Right lobe of liver (tissue), 6 donors: ENCODE measurements around the gene SLC7A1. TPM values are rescaled to one million over a fixed set of nuclear protein-coding genes. Genes with fewer than 3 reads are reported as not detected.
A peak's percentile ranks its signal among the peaks of the same experiment; 100 is the strongest.

ENCODE experiments used
- ATAC-seq, 4 donors: fragments of 200-7000 bp; cut with Tn5 transposase; one replicate each; pipeline ENCODE4 v1.9.1; 2020; ENCODE audit warnings: mild to moderate bottlenecking in 4 of 4, moderate library complexity in 4 of 4
- DNase-seq, 3 donors: peaks; one replicate each; pipeline ENCODE4 v3.0.0-alpha.2; 2020
- H3K27ac ChIP-seq, 3 donors: fragments of 200-600 bp; one replicate each; pipeline ENCODE4 v1.8.0; 2022
- H3K27me3 ChIP-seq, 2 donors: fragments of 200-600 bp; one replicate each; pipeline ENCODE4 v1.8.0; 2022
- H3K36me3 ChIP-seq, 4 donors: fragments of 200-600 bp; sonication (generic) in 1 of 4; one replicate each; pipeline versions ENCODE4 v1.5.1 to v1.8.0; 2017 to 2022; ENCODE audit warnings: control low read depth in 1 of 4
- H3K4me1 ChIP-seq, 4 donors: fragments of 200-600 bp; sonication (generic) in 1 of 4; one replicate each; pipeline versions ENCODE4 v1.5.1 to v1.8.0; 2017 to 2022; ENCODE audit warnings: control low read depth in 1 of 4
- H3K4me3 ChIP-seq, 3 donors: fragments of 200-600 bp; one replicate each; pipeline ENCODE4 v1.8.0; 2022
- H3K9me3 ChIP-seq, 4 donors: fragments of 200-600 bp; sonication (generic) in 1 of 4; one replicate each; pipeline versions ENCODE4 v1.5.1 to v1.8.0; 2017 to 2022; ENCODE audit warnings: control low read depth in 1 of 4
- POLR2A ChIP-seq: fragments of 450-650 bp; IDR thresholded peaks from one replicate; pipeline ENCODE4 v1.6.1; 2017; ENCODE audit warnings: antibody characterized with exemption, mild to moderate bottlenecking
- WGBS: methylation state at CpG from one replicate; pipeline ENCODE4 v1.1.6; 2018; ENCODE audit warnings: low coverage, low lambda C conversion rate; ENCODE audit not compliant: insufficient coverage; ENCODE audit errors: missing lambda C conversion rate; 5-methylcytosine and 5-hydroxymethylcytosine counted together
- intact Hi-C, 2 donors: fragments of 100-400 bp; cut with DNase I; formaldehyde crosslinking; loops; one replicate each; pipeline versions ENCODE4 v1.11.2 to v1.14.1; 2022
- total RNA-seq, 6 experiments: library from RNA; depleted of rRNA in 2 of 6; stranded (reverse); fragments of >200 nt in 2 of 6; fragmentation: NEBNext Ultra II Directional in 3 of 6; extraction: Animal tissue kit (Norgen Biotek cat#: 25700) in 3 of 6; gene quantifications; one replicate each; pipeline versions ENCODE4 v1.1.0 to v1.2.4, GENCODE V29; 2016 to 2023
- TF ChIP-seq, protein P1 (sequence below), 4 donors: fragments of 200-600 bp in 3 of 4; fragments of 450-650 bp in 1 of 4; IDR thresholded peaks; one replicate each; pipeline versions ENCODE4 v1.5.1 to v1.8.0; 2016 to 2022; ENCODE audit warnings: antibody characterized with exemption in 4 of 4, mild to moderate bottlenecking in 2 of 4
- donor health status: DM: no; HTN: yes; CAD: no.
- donor health status: DM: no; HTN: no; CAD: no.
- donor health status: DM: no; HTN: no; CAD: no.
- donor health status: DM: no; HTN: yes; CAD: no.
- donor health status: DM: no; HTN: yes; CAD: no.

SLC7A1 gene
- total RNA-seq, 6 experiments from 2014 or later: 0.70 to 6.5 (median 3.7) TPM

DNA sequence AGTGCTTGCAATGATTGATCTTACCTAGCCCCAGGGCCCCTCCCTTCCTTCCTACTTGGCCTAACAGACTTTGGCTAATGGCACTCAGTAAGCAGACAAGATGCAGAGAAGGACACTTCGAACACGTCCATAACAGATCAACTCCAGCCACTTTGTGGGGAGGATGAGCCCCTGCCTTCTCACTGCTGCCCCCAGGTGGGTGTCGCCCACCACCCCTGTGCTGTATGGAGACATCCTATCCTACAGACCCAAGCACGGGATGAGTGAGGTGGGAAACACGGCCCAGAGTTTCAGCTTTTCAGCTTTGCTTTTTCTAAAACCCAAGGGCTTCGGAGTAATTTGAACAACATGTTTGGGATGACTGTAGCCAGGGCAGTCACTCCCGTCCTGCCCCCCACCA is 5.5 kb downstream of the SLC7A1 start:
- Histone ChIP-seq H3K4me3 (no peak overlapping the region), H3K4me1 (no peaks in the 10 kb centered on the region), H3K27ac (no peak overlapping the region), H3K9me3 (no peaks in the 10 kb centered on the region), H3K27me3 (no peaks in the 10 kb centered on the region), H3K36me3 (no peaks in the 10 kb centered on the region)
- TF ChIP-seq POLR2A: no peak
- TF ChIP-seq, protein P1, sequence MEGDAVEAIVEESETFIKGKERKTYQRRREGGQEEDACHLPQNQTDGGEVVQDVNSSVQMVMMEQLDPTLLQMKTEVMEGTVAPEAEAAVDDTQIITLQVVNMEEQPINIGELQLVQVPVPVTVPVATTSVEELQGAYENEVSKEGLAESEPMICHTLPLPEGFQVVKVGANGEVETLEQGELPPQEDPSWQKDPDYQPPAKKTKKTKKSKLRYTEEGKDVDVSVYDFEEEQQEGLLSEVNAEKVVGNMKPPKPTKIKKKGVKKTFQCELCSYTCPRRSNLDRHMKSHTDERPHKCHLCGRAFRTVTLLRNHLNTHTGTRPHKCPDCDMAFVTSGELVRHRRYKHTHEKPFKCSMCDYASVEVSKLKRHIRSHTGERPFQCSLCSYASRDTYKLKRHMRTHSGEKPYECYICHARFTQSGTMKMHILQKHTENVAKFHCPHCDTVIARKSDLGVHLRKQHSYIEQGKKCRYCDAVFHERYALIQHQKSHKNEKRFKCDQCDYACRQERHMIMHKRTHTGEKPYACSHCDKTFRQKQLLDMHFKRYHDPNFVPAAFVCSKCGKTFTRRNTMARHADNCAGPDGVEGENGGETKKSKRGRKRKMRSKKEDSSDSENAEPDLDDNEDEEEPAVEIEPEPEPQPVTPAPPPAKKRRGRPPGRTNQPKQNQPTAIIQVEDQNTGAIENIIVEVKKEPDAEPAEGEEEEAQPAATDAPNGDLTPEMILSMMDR (IDR thresholded peaks at IDR 0.05): no peak
- intact Hi-C loops: no loop called here
- ATAC-seq (no peak), DNase-seq (no peak)
- WGBS: 80% methylated on average over 1 of the region's 7 CpGs

DNA sequence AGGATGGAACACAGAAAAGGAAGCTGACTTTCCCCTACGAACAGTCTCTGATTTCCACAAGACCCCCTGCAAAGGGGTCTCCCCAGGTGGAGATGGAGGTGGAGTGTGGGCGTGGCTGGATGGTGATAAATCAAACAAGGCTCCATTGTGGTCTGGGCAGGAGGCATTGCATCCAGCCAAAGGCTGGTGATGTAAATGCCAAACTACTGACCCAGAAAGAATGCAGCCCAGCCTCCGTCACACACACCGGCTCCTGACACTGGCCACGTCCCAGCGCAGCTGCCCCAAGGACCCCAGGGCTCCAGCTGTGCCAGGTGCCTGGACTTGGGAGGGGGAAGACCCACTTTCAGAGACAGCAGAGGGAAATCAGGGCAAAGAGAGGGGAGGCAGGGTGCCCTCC is 6.3 kb downstream of the SLC7A1 start:
- TF ChIP-seq POLR2A: no peak
- TF ChIP-seq, protein P1 (IDR thresholded peaks at IDR 0.05): no peak
- H3K9me3 ChIP-seq: no peaks in the 10 kb centered on the region
- H3K4me3 ChIP-seq: no peak overlapping the region
- H3K4me1 ChIP-seq: no peaks in the 10 kb centered on the region
- H3K36me3 ChIP-seq: no peaks in the 10 kb centered on the region
- no peak overlapping the region for H3K27ac ChIP-seq
- H3K27me3 ChIP-seq: no peaks in the 10 kb centered on the region
- ATAC-seq: no peak
- DNase-seq: no peak
- WGBS: 94% methylated on average over 2 of the region's 6 CpGs
- intact Hi-C loops: no loop called here

DNA sequence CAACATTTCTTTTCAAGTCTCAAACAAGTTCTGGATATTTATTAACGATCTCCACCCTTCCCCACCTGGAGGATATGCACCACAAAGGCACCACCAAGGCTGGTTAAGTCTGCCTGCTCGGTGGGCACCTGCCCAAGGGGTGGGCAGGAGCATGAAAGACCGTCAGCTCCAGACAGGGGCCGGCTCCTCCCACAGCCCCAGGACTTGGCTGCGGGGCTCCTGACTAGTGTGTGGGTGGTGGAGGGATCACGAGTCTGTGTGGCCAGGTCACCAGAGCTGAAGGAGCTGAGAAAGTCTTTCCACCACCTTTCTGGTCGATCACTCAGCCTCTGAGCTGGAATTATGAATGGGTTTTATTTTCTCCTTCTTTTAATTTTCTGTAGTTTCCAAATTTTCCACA is 7.8 kb downstream of the SLC7A1 start:
- WGBS: 73% methylated on average over 3 of the region's 7 CpGs
- intact Hi-C loops: no loop called here
- H3K4me3 ChIP-seq: no peak overlapping the region
- H3K27me3 ChIP-seq: no peaks in the 10 kb centered on the region
- no peaks in the 10 kb centered on the region for H3K36me3 ChIP-seq
- no peak for TF ChIP-seq POLR2A
- TF ChIP-seq, protein P1 (IDR thresholded peaks at IDR 0.05): no peak
- H3K4me1 ChIP-seq: no peaks in the 10 kb centered on the region
- ATAC-seq (peak in 1 of 4 donors; percentile 30), DNase-seq (no peak)
- no peaks in the 10 kb centered on the region for H3K9me3 ChIP-seq
- no peak overlapping the region for H3K27ac ChIP-seq

DNA sequence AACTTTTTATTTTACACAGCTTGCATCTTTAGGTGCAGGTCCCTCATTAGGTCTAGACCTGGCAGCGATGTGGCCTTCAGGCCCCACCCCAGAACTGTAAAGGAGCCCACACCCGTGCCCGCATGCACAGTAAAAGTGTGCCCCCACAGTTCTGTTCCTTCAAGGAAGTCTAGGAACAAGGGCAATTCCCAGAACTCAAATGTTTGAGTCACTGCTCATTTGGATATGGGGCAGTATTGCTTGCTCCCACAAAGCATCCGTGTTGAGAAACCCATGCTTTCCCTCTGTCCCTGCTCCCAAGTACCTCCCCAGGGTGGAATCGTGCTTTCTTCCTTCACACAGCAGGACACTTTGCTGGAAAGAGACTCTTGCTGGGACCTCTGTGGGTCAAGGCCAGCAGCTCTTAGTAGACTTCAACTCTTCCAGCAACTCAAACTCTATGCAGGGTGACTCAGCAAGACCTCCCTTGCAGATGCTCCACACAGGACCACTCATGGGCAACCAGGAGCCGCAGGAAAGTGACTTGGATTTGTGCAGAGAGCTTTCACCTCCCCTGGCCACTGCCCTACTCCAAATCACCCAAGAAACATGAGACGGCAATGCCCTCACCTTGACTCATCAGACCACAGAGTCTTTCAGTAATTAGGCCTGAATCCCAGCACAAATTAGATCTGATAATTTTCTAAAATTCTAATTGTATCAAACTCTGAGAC is 12.3 kb downstream of the SLC7A1 start:
- Histone ChIP-seq H3K4me1 (no peaks in the 10 kb centered on the region), H3K27me3 (no peaks in the 10 kb centered on the region), H3K4me3 (no peak overlapping the region), H3K27ac (no peak overlapping the region), H3K9me3 (no peaks in the 10 kb centered on the region), H3K36me3 (no peaks in the 10 kb centered on the region)
- intact Hi-C loops: no loop called here
- ATAC-seq (no peak), DNase-seq (no peak)
- WGBS: 89% methylated on average over 3 of the region's 7 CpGs
- TF ChIP-seq, protein P1 (IDR thresholded peaks at IDR 0.05): no peak
- TF ChIP-seq POLR2A: no peak
